ENCODE data around the gene VILL. TPM values are rescaled to one million over a fixed set of nuclear protein-coding genes. Genes with fewer than 3 reads are reported as not detected.

The VILL gene
- total and polyA plus RNA-seq, 2 of the 8 experiments (the other 6 are each of a cell fraction or from before 2014, with no cell fraction given), result 4.1 to 4.2 TPM

DNA sequence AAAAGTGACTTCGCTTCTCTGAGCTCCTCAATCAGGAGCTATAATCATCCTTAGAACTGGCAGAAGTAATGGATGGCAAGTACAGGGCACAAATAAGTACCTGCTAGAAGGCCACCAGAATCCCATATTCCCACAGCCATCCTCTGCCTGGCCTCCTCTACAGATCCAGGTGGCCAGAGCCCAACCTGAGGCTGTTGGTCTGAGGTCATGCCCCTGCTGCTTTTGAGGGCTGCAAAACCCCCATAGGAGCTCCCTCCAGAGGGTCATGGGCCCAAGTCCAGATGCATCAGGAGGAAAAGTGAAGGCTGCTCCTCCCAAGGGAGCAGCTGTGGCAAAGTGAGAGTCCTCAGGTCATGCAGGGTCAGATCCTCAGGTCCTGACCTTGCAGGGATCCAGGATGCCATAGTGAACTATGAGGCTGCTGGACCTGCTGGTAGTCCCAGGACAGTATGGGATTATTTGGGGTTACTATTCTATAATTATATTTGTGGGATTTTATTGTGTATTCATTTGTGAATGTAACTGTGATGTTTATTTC is 41.8 kb downstream of the VILL start:
- Histone ChIP-seq H4K20me1 (replicated peaks in 1 of 2; ENCODE audit: control insufficient read depth in 1 of 2, insufficient read depth in 2 of 2, low read length in 2 of 2) (peaks cover 6 to 8% of the 10 kb centered on the region in 2 experiments), H3K4ac (replicated peaks; ENCODE audit: insufficient read length, low read depth, low read length) (no peak overlapping the region), H3K56ac (replicated peaks; ENCODE audit: insufficient read length, low read depth, low read length) (no peak overlapping the region), H3K4me1 (replicated peaks in 1 of 4; ENCODE audit: control insufficient read depth in 3 of 4, insufficient read depth in 4 of 4, low read length in 3 of 4) (peaks cover 0 to 6% (median 3%) of the 10 kb centered on the region in 4 experiments; a peak in 5 of 7 replicates), H3K4me2 (ENCODE audit: insufficient read depth in 1 of 2, low read depth in 2 of 2, low read length in 2 of 2) (no peak overlapping the region), H2AFZ (ENCODE audit: low read length) (no peak overlapping the region), H3K18ac (ENCODE audit: extremely low read depth, low read length) (no peak overlapping the region), H3K9me3 (ENCODE audit: insufficient read depth in 2 of 2, low read depth in 1 of 2, low read length in 1 of 2) (no peaks in the 10 kb centered on the region), H4K91ac (replicated peaks; ENCODE audit: insufficient read length, low read length) (no peak overlapping the region), H4K5ac (ENCODE audit: insufficient read length, low read depth, low read length) (no peak overlapping the region), H3K79me1 (ENCODE audit: low read depth, low read length) (no peaks in the 10 kb centered on the region), H2BK20ac (ENCODE audit: low read length) (no peak overlapping the region), H3K27ac (ENCODE audit: low read depth, low read length) (no peak overlapping the region), H3K4me3 (ENCODE audit: extremely low read depth in 1 of 4, insufficient read depth in 2 of 4, low read depth in 3 of 4, low read length in 4 of 4) (no peak overlapping the region), H3K36me3 (ENCODE audit: control insufficient read depth in 2 of 4, insufficient read depth in 4 of 4, low read length in 3 of 4) (no peaks in the 10 kb centered on the region), H3K14ac (ENCODE audit: insufficient read length) (no peak overlapping the region), H2BK15ac (ENCODE audit: low read length) (no peak overlapping the region), H3K27me3 (replicated peaks in 1 of 4; ENCODE audit: control insufficient read depth in 3 of 4, extremely low read depth in 1 of 4, insufficient read depth in 3 of 4, low read length in 3 of 4) (peaks cover 25 to 41% (median 36%) of the 10 kb centered on the region in 4 experiments), H3K9ac (replicated peaks in 1 of 4; ENCODE audit: extremely low read depth in 1 of 4, low read depth in 3 of 4, low read length in 3 of 4) (no peak overlapping the region), H3K23me2 (ENCODE audit: low read depth, low read length) (peaks cover 12% of the 10 kb centered on the region; the same call in 1 of the 2 replicates), H2AK5ac (ENCODE audit: low read depth, low read length) (no peak overlapping the region), H3K23ac (ENCODE audit: insufficient read length) (no peak overlapping the region), H2BK5ac (ENCODE audit: low read depth, low read length) (no peak overlapping the region), H2BK120ac (replicated peaks; ENCODE audit: low read depth, low read length) (no peak overlapping the region), H2BK12ac (ENCODE audit: low read depth, low read length) (no peak overlapping the region), H3K79me2 (ENCODE audit: control insufficient read depth in 1 of 2, insufficient read depth in 2 of 2, low read length in 2 of 2) (no peaks in the 10 kb centered on the region), H4K8ac (ENCODE audit: extremely low read depth, insufficient read depth, low read length) (no peak overlapping the region)
- FAIRE-seq, result no peak
- CTCF ChIA-PET (ENCODE audit: partially characterized antibody), result interaction anchor here (1.4 to 4.1 kb wide), 4 partner anchors 26 to 177 kb away, joined by 4 to 15 read pairs (median 7); no protein-coding TSS in a partner anchor
- WGBS, 2 experiments (ENCODE audit: extremely low coverage in 1 of 2, insufficient coverage in 1 of 2, insufficient read length in 1 of 2, insufficient replicate concordance in 2 of 2, low coverage in 1 of 2, low lambda C conversion rate in 2 of 2, missing lambda C conversion rate in 1 of 2), result 85% methylated on average over 1 of the region's 1 CpG; no CpG with 5 or more reads in 1 of the 2 experiments
- POLR2A ChIA-PET (ENCODE audit: partially characterized antibody), result interaction anchor here (1.4 kb wide), 1 partner anchor 9 kb away, joined by 3 read pairs; no protein-coding TSS in a partner anchor
- DNase-seq (ENCODE audit: low read depth in 1 of 2, low spot score in 2 of 2), result no peak
- TF ChIP-seq TAF7 (optimal IDR thresholded peaks at IDR 0.05; ENCODE audit: borderline replicate concordance, low read depth, low read length) (no peak), CTBP2 (IDR thresholded peaks at IDR 0.05; ENCODE audit: borderline replicate concordance, insufficient read depth, insufficient read length, low read length) (no peak), FOSL1 (IDR thresholded peaks at IDR 0.05; ENCODE audit: insufficient read depth, low read depth, low read length) (no peak), SIRT6 (IDR thresholded peaks at IDR 0.05; ENCODE audit: low read length) (no peak), KDM1A (IDR thresholded peaks at IDR 0.05; ENCODE audit: borderline replicate concordance, low read length) (no peak)
